Mesothelial cell of epicardium (in vitro differentiated cells): ENCODE measurements around the gene CDK5R1. TPM values are rescaled to one million over a fixed set of nuclear protein-coding genes. Genes with fewer than 3 reads are reported as not detected.

Experiments used
- DNase-seq, 2 experiments: peaks; one replicate each; pipeline ENCODE4 v3.0.0; 2021; ENCODE audit warnings: low spot score in 2 of 2; ENCODE audit not compliant: unreplicated experiment in 2 of 2
- H3K27ac Mint-ChIP-seq: 2 replicates; pipeline ENCODE4 v1.8.0; 2021; ENCODE audit warnings: mixed read lengths
- H3K27me3 Mint-ChIP-seq: 2 replicates; pipeline ENCODE4 v1.8.0; 2021; ENCODE audit warnings: low read depth, mixed read lengths
- H3K36me3 Mint-ChIP-seq: 2 replicates; pipeline ENCODE4 v1.8.0; 2021; ENCODE audit warnings: mixed read lengths
- H3K4me1 Mint-ChIP-seq: 2 replicates; pipeline ENCODE4 v1.8.0; 2021; ENCODE audit warnings: mixed read lengths
- H3K4me3 Mint-ChIP-seq: 2 replicates; pipeline ENCODE4 v1.8.0; 2021; ENCODE audit warnings: mild to moderate bottlenecking, moderate library complexity, mixed read lengths
- H3K9me3 Mint-ChIP-seq: 2 replicates; pipeline ENCODE4 v1.8.0; 2021; ENCODE audit warnings: mixed read lengths
- CTCF ChIP-seq: fragments of 200-600 bp; sonication (generic); IDR thresholded peaks from one replicate; pipeline ENCODE4 v1.5.0; 2021; ENCODE audit warnings: antibody characterized with exemption; ENCODE audit not compliant: unreplicated experiment
- total RNA-seq: library from RNA; stranded (reverse); gene quantifications from 3 replicates; pipeline ENCODE4 v1.2.1, GENCODE V29; 2021

Gene CDK5R1
- 4.5 to 4.8 TPM (median 4.6 TPM) in 3 replicates for total RNA-seq

GRCh38 chr17:32486701-32487472 is at the start of gene CDK5R1:
Gene CDK5R1, plus strand, starts transcription at chr17:32486993. Its CDS starts 628 bp downstream, at chr17:32487621.
- peaks cover 5% of the 10 kb centered on the region for H3K36me3 Mint-ChIP-seq
- DNase-seq, result peak; percentile 80 to 87
- H3K4me1 Mint-ChIP-seq, result peaks cover 23% of the 10 kb centered on the region

GRCh38 chr17:32440722-32441121 is 46.1 kb upstream of the CDK5R1 start:
- Mint-ChIP-seq H3K4me1 (peaks cover 8% of the 10 kb centered on the region), H3K27me3 (peaks cover 20% of the 10 kb centered on the region), H3K4me3 (no peak overlapping the region), H3K9me3 (peaks cover 11% of the 10 kb centered on the region), H3K36me3 (no peaks in the 10 kb centered on the region), H3K27ac (no peak overlapping the region)
- DNase-seq, result no peak
- no peak for TF ChIP-seq CTCF

More at GRCh38 chr17:32486701-32487472, at the start of gene CDK5R1:
- no peak for TF ChIP-seq CTCF
- peak within 1 kb of the TSS; percentile 41 for H3K27ac Mint-ChIP-seq
- no peaks in the 10 kb centered on the region for H3K9me3 Mint-ChIP-seq
- peak within 1 kb of the TSS; percentile 80 for H3K4me3 Mint-ChIP-seq
- no peaks in the 10 kb centered on the region for H3K27me3 Mint-ChIP-seq

GRCh38 chr17:32441886-32442285 is 44.9 kb upstream of the CDK5R1 start:
- H3K36me3 Mint-ChIP-seq, result no peaks in the 10 kb centered on the region
- H3K9me3 Mint-ChIP-seq, result peaks cover 3% of the 10 kb centered on the region
- H3K27me3 Mint-ChIP-seq, result peaks cover 20% of the 10 kb centered on the region
- H3K4me1 Mint-ChIP-seq, result peaks cover 20% of the 10 kb centered on the region
- no peak for DNase-seq
- TF ChIP-seq CTCF, result no peak
- H3K4me3 Mint-ChIP-seq, result no peak overlapping the region
- no peak overlapping the region for H3K27ac Mint-ChIP-seq

GRCh38 chr17:32443827-32444300 is 42.9 kb upstream of the CDK5R1 start:
- Mint-ChIP-seq H3K9me3 (peaks cover 3% of the 10 kb centered on the region), H3K36me3 (peaks cover 3% of the 10 kb centered on the region), H3K4me1 (peaks cover 22% of the 10 kb centered on the region), H3K27me3 (peaks cover 20% of the 10 kb centered on the region), H3K4me3 (peak overlapping the region; percentile 92), H3K27ac (no peak overlapping the region)
- no peak for DNase-seq
- no peak for TF ChIP-seq CTCF

- Mint-ChIP-seq H3K36me3 (peaks cover 4% of the 10 kb centered on the region), H3K9me3 (peaks cover 3% of the 10 kb centered on the region), H3K27ac (peak within 1 kb of the TSS; percentile 96), H3K27me3 (peaks cover 20% of the 10 kb centered on the region), H3K4me1 (peaks cover 22% of the 10 kb centered on the region), H3K4me3 (peak within 1 kb of the TSS; percentile 92)
- peak; percentile 98 for DNase-seq
- TF ChIP-seq CTCF, result peak; percentile 83
Observed at GRCh38 chr17:32444301-32445073, 42.3 kb upstream of the CDK5R1 start, which contains the start of gene PSMD11. Gene PSMD11, plus strand, starts transcription at chr17:32444510. Its CDS starts 14 bp downstream, at chr17:32444524.
